22Rv1 (cell line): ENCODE data around the gene ACSM5.
"Not testable (repeated sequence)": the region's sequence is repeated elsewhere in the genome, so short reads cannot be mapped to it uniquely, and the experiment has no call there.

Experiments used
- ZFX ChIP-seq: fragments of 450-650 bp; IDR thresholded peaks from 2 replicates; pipeline ENCODE4 v1.6.1; 2017; ENCODE audit warnings: antibody characterized with exemption, borderline replicate concordance
- TF ChIP-seq, protein P1 (sequence below): fragments of 450-650 bp; IDR thresholded peaks from 2 replicates; pipeline ENCODE4 v1.5.1; 2017; ENCODE audit warnings: mild to moderate bottlenecking

DNA sequence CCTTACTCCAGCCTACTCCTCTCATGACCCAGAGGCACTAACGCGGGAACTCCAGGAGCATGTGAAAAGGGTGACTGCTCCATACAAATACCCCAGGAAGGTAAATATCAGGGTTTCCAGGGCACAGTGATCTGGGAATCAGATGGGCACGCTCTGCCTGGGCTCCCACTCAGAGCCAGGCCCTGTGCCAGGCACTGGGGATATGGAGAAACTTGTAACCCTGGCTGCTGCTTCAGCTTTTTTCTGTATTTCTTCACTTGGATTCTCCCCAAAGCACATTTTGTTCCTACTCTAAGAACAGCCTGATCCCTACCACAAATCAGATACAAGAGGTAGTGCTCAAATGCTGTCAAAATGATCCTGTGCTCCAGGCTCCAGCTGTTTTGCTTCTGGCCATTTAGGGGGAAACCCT lies 30.5 kb downstream of the ACSM5 start:
- TF ChIP-seq, protein P1, sequence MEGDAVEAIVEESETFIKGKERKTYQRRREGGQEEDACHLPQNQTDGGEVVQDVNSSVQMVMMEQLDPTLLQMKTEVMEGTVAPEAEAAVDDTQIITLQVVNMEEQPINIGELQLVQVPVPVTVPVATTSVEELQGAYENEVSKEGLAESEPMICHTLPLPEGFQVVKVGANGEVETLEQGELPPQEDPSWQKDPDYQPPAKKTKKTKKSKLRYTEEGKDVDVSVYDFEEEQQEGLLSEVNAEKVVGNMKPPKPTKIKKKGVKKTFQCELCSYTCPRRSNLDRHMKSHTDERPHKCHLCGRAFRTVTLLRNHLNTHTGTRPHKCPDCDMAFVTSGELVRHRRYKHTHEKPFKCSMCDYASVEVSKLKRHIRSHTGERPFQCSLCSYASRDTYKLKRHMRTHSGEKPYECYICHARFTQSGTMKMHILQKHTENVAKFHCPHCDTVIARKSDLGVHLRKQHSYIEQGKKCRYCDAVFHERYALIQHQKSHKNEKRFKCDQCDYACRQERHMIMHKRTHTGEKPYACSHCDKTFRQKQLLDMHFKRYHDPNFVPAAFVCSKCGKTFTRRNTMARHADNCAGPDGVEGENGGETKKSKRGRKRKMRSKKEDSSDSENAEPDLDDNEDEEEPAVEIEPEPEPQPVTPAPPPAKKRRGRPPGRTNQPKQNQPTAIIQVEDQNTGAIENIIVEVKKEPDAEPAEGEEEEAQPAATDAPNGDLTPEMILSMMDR, result not testable (repeated sequence)
- TF ChIP-seq ZFX, result not testable (repeated sequence)
